Caco-2 (cell line): ENCODE data around the gene EPHA10. TPM values are rescaled to one million over a fixed set of nuclear protein-coding genes. Genes with fewer than 3 reads are reported as not detected.
A peak's percentile ranks its signal among the peaks of the same experiment; 100 is the strongest.
"Not testable (repeated sequence)": the region's sequence is repeated elsewhere in the genome, so short reads cannot be mapped to it uniquely, and the experiment has no call there.

Source experiments
- BruUV-seq: library from RNA; stranded (reverse); fragments of 400-500 nt; replicated peaks from 2 replicates; lab custom pipeline; 2021; lab: Mats Ljungman, UMichigan
- CTCF ChIA-PET: fragments of 300-600 bp; sonication (Branson Sonifier 250); formaldehyde crosslinking; loops from one replicate; lab custom pipeline; 2022; ENCODE audit warnings: antibody characterized with exemption; lab: Charles Lee
- POLR2A ChIA-PET: fragments of 300-600 bp; sonication (Branson Sonifier 250); formaldehyde crosslinking; loops from one replicate; lab custom pipeline; 2022; ENCODE audit warnings: antibody characterized with exemption; lab: Charles Lee
- DNase-seq, 2 experiments: peaks; one replicate each; pipeline versions ENCODE4 v3.0.0 to v3.0.0-alpha.2; 2020 to 2022
- H3K27me3 ChIP-seq: replicated peaks from 2 replicates; pipeline ENCODE4 v1.6.0; 2011; ENCODE audit warnings: low read length; ENCODE audit not compliant: control insufficient read depth, insufficient read depth
- H3K36me3 ChIP-seq: 2 replicates; pipeline ENCODE4 v1.5.1; 2011; ENCODE audit warnings: low read length; ENCODE audit not compliant: control insufficient read depth, insufficient read depth
- H3K4me1 ChIP-seq: fragments of 250-450 bp; sonication (Bioruptor Pico); 2 replicates; pipeline ENCODE4 v1.5.1; 2020; ENCODE audit warnings: mild to moderate bottlenecking
- H3K4me3 ChIP-seq: 2 replicates; pipeline ENCODE4 v1.5.1; 2011; ENCODE audit warnings: low read depth, mild to moderate bottlenecking, control low read depth, low read length
- H3K9me3 ChIP-seq: fragments of 250-450 bp; sonication (Bioruptor Pico); 2 replicates; pipeline ENCODE4 v1.5.1; 2020; ENCODE audit warnings: mild to moderate bottlenecking, moderate library complexity
- H3K27ac Mint-ChIP-seq: one replicate; pipeline ENCODE4 v1.8.0; 2022; ENCODE audit warnings: mixed read lengths; ENCODE audit not compliant: unreplicated experiment
- H3K27me3 Mint-ChIP-seq: one replicate; pipeline ENCODE4 v1.8.0; 2022; ENCODE audit warnings: mixed read lengths; ENCODE audit not compliant: insufficient read depth, unreplicated experiment
- H3K36me3 Mint-ChIP-seq: one replicate; pipeline ENCODE4 v1.8.0; 2022; ENCODE audit warnings: mild to moderate bottlenecking, mixed read lengths; ENCODE audit not compliant: insufficient read depth, unreplicated experiment
- H3K4me1 Mint-ChIP-seq: one replicate; pipeline ENCODE4 v1.8.0; 2022; ENCODE audit warnings: low read depth, mixed read lengths; ENCODE audit not compliant: unreplicated experiment
- H3K4me3 Mint-ChIP-seq: one replicate; pipeline ENCODE4 v1.8.0; 2022; ENCODE audit warnings: mild to moderate bottlenecking, moderate library complexity, mixed read lengths; ENCODE audit not compliant: unreplicated experiment
- H3K9me3 Mint-ChIP-seq: one replicate; pipeline ENCODE4 v1.8.0; 2022; ENCODE audit warnings: mixed read lengths; ENCODE audit not compliant: unreplicated experiment
- CTCF ChIP-seq, 2 experiments: fragments of 200-600 bp in 1 of 2; IDR thresholded peaks; 1 replicate in 1 of 2; 2 replicates in 1 of 2; pipeline versions ENCODE4 v1.5.1 to v1.8.0; 2011 to 2022; ENCODE audit warnings: antibody characterized with exemption in 1 of 2, control low read depth in 1 of 2, inconsistent platforms in 1 of 2, low read depth in 1 of 2, low read length in 1 of 2, mild to moderate bottlenecking in 1 of 2, moderate library complexity in 1 of 2; ENCODE audit not compliant: insufficient read depth in 1 of 2, severe bottlenecking in 1 of 2, unreplicated experiment in 1 of 2
- intact Hi-C: fragments of 100-400 bp; cut with micrococcal nuclease; formaldehyde crosslinking; loops from one replicate; pipeline ENCODE4 v1.10.0; 2022; ENCODE audit not compliant: unreplicated experiment
- total RNA-seq: library from RNA; stranded (reverse); gene quantifications from 2 replicates; pipeline ENCODE4 v1.2.3, GENCODE V29; 2022

The EPHA10 gene
- total RNA-seq, 1 experiment from 2014 or later = 2.8 TPM

- Histone ChIP-seq H3K4me3 (peak overlapping the region; percentile 55), H3K4me1 (no peaks in the 10 kb centered on the region), H3K27me3 (no peaks in the 10 kb centered on the region), H3K36me3 (no peaks in the 10 kb centered on the region), H3K9me3 (no peaks in the 10 kb centered on the region)
- DNase-seq = peak; percentile 22 to 41
- ChIA-PET CTCF (interaction anchor here (0.7 kb wide), 2 partner anchors 24 to 204 kb away, joined by 3 to 4 read pairs; no protein-coding TSS in a partner anchor), POLR2A (interaction anchor here (0.6 to 1.5 kb wide), 3 partner anchors 96 to 325 kb away, joined by 3 to 5 read pairs (median 4); partner anchors contain the start of genes C1orf122 and YRDC)
- H3K27me3 Mint-ChIP-seq = no peaks in the 10 kb centered on the region
- H3K9me3 Mint-ChIP-seq = no peaks in the 10 kb centered on the region
- TF ChIP-seq CTCF (IDR thresholded peaks at IDR 0.05; ENCODE audit: insufficient read depth in 1 of 2, low read depth in 1 of 2, low read length in 1 of 2, severe bottlenecking in 1 of 2, unreplicated experiment in 1 of 2) = no peak
- H3K4me1 Mint-ChIP-seq = no peaks in the 10 kb centered on the region
- no TSS peak for BruUV-seq
- intact Hi-C loops = loop anchor here (5.0 kb wide), 1 partner anchor 61 kb away; no protein-coding TSS in a partner anchor
- peaks cover 31% of the 10 kb centered on the region for H3K36me3 Mint-ChIP-seq
- H3K27ac Mint-ChIP-seq = peak overlapping the region; percentile 79
- H3K4me3 Mint-ChIP-seq = peak overlapping the region; percentile 93
Measured at GRCh38 chr1:37691497-37692077, 73.3 kb downstream of the EPHA10 start.

GRCh38 chr1:37688926-37689325 lies 76.0 kb downstream of the EPHA10 start:
- DNase-seq = no peak
- ChIA-PET CTCF (interaction anchor here (0.6 kb wide), 3 partner anchors 61 to 325 kb away, joined by 3 read pairs; no protein-coding TSS in a partner anchor), POLR2A (interaction anchor here (0.6 kb wide), 1 partner anchor 55 kb away, joined by 3 read pairs; no protein-coding TSS in a partner anchor)
- H3K36me3 Mint-ChIP-seq = peaks cover 36% of the 10 kb centered on the region
- Histone ChIP-seq H3K27me3 (no peaks in the 10 kb centered on the region), H3K4me1 (no peaks in the 10 kb centered on the region), H3K36me3 (no peaks in the 10 kb centered on the region), H3K9me3 (no peaks in the 10 kb centered on the region), H3K4me3 (no peak overlapping the region; the same call in 1 of the 2 replicates)
- no TSS peak for BruUV-seq
- H3K9me3 Mint-ChIP-seq = no peaks in the 10 kb centered on the region
- H3K27me3 Mint-ChIP-seq = no peaks in the 10 kb centered on the region
- no peaks in the 10 kb centered on the region for H3K4me1 Mint-ChIP-seq
- H3K27ac Mint-ChIP-seq = no peak overlapping the region
- no peak for TF ChIP-seq CTCF (IDR thresholded peaks at IDR 0.05; ENCODE audit: insufficient read depth in 1 of 2, low read depth in 1 of 2, low read length in 1 of 2, severe bottlenecking in 1 of 2, unreplicated experiment in 1 of 2)
- intact Hi-C loops = no loop called here
- peak overlapping the region; percentile 93 for H3K4me3 Mint-ChIP-seq

GRCh38 chr1:37687764-37688163 lies 77.2 kb downstream of the EPHA10 start:
- H3K4me1 Mint-ChIP-seq, H3K9me3 ChIP-seq, H3K4me1 ChIP-seq, H3K27me3 Mint-ChIP-seq, H3K9me3 Mint-ChIP-seq, intact Hi-C loops, CTCF ChIA-PET, H3K36me3 ChIP-seq, H3K4me3 ChIP-seq, H3K4me3 Mint-ChIP-seq, H3K27me3 ChIP-seq, H3K27ac Mint-ChIP-seq, BruUV-seq, DNase-seq: not testable (repeated sequence)
- peaks cover 40% of the 10 kb centered on the region for H3K36me3 Mint-ChIP-seq
- POLR2A ChIA-PET = interaction anchor here (0.7 kb wide), 1 partner anchor 209 kb away, joined by 3 read pairs; no protein-coding TSS in a partner anchor
